Neuronal stem cell (in vitro differentiated cells): ENCODE measurements around the gene SRA1.

Source experiments
- DNase-seq: peaks from one replicate; pipeline ENCODE4 v3.0.0-alpha.2; 2013; ENCODE audit warnings: low spot score
- H2AFZ ChIP-seq: one replicate; pipeline ENCODE4 v1.6.1; 2013; ENCODE audit warnings: mild to moderate bottlenecking, low read length, inconsistent platforms
- H2AK5ac ChIP-seq: 2 replicates; pipeline ENCODE4 v1.6.1; 2013; ENCODE audit warnings: low read depth, mild to moderate bottlenecking, inconsistent platforms, low read length, moderate library complexity, mixed read lengths
- H2BK120ac ChIP-seq: 2 replicates; pipeline ENCODE4 v1.6.1; 2013; ENCODE audit warnings: low read depth, mild to moderate bottlenecking, inconsistent platforms, low read length, moderate library complexity, mixed read lengths
- H2BK12ac ChIP-seq: one replicate; pipeline ENCODE4 v1.6.1; 2013; ENCODE audit warnings: low read length, inconsistent platforms
- H2BK15ac ChIP-seq: 2 replicates; pipeline ENCODE4 v1.6.1; 2013; ENCODE audit warnings: mild to moderate bottlenecking, low read length, inconsistent platforms, mixed read lengths
- H2BK5ac ChIP-seq: one replicate; pipeline ENCODE4 v1.6.1; 2013; ENCODE audit warnings: inconsistent platforms, mild to moderate bottlenecking, low read length, moderate library complexity
- H3K14ac ChIP-seq: one replicate; pipeline ENCODE4 v1.6.1; 2013; ENCODE audit warnings: low read length, inconsistent platforms
- H3K18ac ChIP-seq: 2 replicates; pipeline ENCODE4 v1.6.1; 2013; ENCODE audit warnings: low read length, inconsistent platforms
- H3K23ac ChIP-seq: 2 replicates; pipeline ENCODE4 v1.6.1; 2013; ENCODE audit warnings: low read depth, mild to moderate bottlenecking, mixed read lengths, low read length, inconsistent platforms; ENCODE audit not compliant: poor library complexity
- H3K27ac ChIP-seq: replicated peaks from 3 replicates; pipeline ENCODE4 v1.5.1; 2013; ENCODE audit warnings: low read length, inconsistent platforms
- H3K27me3 ChIP-seq, 3 experiments: 2 replicates each; pipeline ENCODE4 v1.6.1; 2013; ENCODE audit warnings: low read length in 3 of 3, mild to moderate bottlenecking in 2 of 3, inconsistent platforms in 1 of 3, low read depth in 1 of 3, mixed read lengths in 1 of 3, moderate library complexity in 1 of 3; ENCODE audit not compliant: control insufficient read depth in 3 of 3, insufficient read depth in 3 of 3
- H3K36me3 ChIP-seq, 2 donors: replicated peaks in 1 of 2; 2 replicates each; pipeline ENCODE4 v1.6.1; 2013; ENCODE audit warnings: low read length in 2 of 2; ENCODE audit not compliant: control insufficient read depth in 2 of 2, insufficient read depth in 2 of 2
- H3K4ac ChIP-seq: 2 replicates; pipeline ENCODE4 v1.6.1; 2013; ENCODE audit warnings: inconsistent platforms, mild to moderate bottlenecking, low read length, moderate library complexity
- H3K4me1 ChIP-seq, 2 donors: 1 replicate in 1 of 2; 2 replicates in 1 of 2; pipeline ENCODE4 v1.6.1; 2013; ENCODE audit warnings: low read length in 2 of 2, low read depth in 1 of 2; ENCODE audit not compliant: control insufficient read depth in 2 of 2, insufficient read depth in 1 of 2
- H3K4me2 ChIP-seq: one replicate; pipeline ENCODE4 v1.6.1; 2013; ENCODE audit warnings: mild to moderate bottlenecking, low read length, inconsistent platforms; ENCODE audit not compliant: insufficient read depth, poor library complexity, severe bottlenecking
- H3K4me3 ChIP-seq, 2 donors: 2 replicates each; pipeline ENCODE4 v1.5.1; 2013; ENCODE audit warnings: low read length in 2 of 2, mild to moderate bottlenecking in 2 of 2, inconsistent platforms in 1 of 2, moderate library complexity in 1 of 2
- H3K79me1 ChIP-seq: one replicate; pipeline ENCODE4 v1.6.1; 2013; ENCODE audit warnings: low read depth, mild to moderate bottlenecking, inconsistent platforms, low read length, moderate library complexity
- H3K9ac ChIP-seq: one replicate; pipeline ENCODE4 v1.6.1; 2013; ENCODE audit warnings: mild to moderate bottlenecking, low read depth, low read length, inconsistent platforms; ENCODE audit not compliant: poor library complexity
- H3K9me3 ChIP-seq, 2 donors: replicated peaks in 1 of 2; 2 replicates each; pipeline versions ENCODE3 to v1.6.1; 2013; ENCODE audit warnings: low read length in 2 of 2, mild to moderate bottlenecking in 2 of 2, inconsistent platforms in 1 of 2, low read depth in 1 of 2, mixed read lengths in 1 of 2, moderate library complexity in 1 of 2; ENCODE audit not compliant: control insufficient read depth in 2 of 2, insufficient read depth in 1 of 2
- H4K8ac ChIP-seq: one replicate; pipeline ENCODE4 v1.6.1; 2013; ENCODE audit warnings: low read depth, mild to moderate bottlenecking, inconsistent platforms, low read length, moderate library complexity
- H4K91ac ChIP-seq: one replicate; pipeline ENCODE4 v1.6.1; 2013; ENCODE audit warnings: low read length, low read depth, mild to moderate bottlenecking, inconsistent platforms; ENCODE audit not compliant: poor library complexity
- WGBS, 2 donors: extraction: QIAGEN DNeasy Blood & Tissue Kit; methylation state at CpG; one replicate each; pipeline ENCODE4 v1.1.7; 2013; ENCODE audit warnings: missing lambda C conversion rate in 2 of 2, mixed read lengths in 1 of 2; ENCODE audit not compliant: insufficient read length in 2 of 2, insufficient replicate concordance in 1 of 2; ENCODE audit errors: extremely low coverage in 2 of 2; 5-methylcytosine and 5-hydroxymethylcytosine counted together

Gene SRA1

DNA sequence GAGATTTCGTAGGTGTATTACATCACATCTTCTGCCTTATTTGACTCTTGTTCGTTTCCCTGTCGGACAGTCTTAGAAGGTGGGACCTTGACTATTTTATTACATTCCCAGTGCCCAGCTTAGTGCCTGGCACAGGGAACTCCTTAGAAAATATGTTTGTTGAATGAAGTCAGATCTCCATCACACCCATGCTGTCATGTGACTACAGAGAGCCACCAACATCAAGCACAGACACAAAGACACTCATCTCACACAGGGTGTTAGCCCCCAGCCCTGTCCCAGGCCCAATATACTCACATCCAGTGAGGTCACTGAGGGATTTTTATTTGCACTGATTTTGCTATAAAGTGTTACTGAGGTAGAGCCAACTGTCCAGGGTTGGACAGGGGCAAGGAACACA is 692 bp upstream of the SRA1 start:
- peak overlapping the region; percentile 81 for H3K27ac ChIP-seq
- H3K14ac ChIP-seq = no peak overlapping the region
- peaks cover 5 to 50% of the 10 kb centered on the region in 2 donors for H3K36me3 ChIP-seq
- H3K4me1 ChIP-seq = peaks cover 7 to 9% of the 10 kb centered on the region in 2 donors
- H4K8ac ChIP-seq = no peak overlapping the region
- no peak overlapping the region for H3K9ac ChIP-seq
- H2BK5ac ChIP-seq = no peak overlapping the region
- peaks cover 3% of the 10 kb centered on the region for H3K79me1 ChIP-seq
- no peak overlapping the region for H3K18ac ChIP-seq
- no peak overlapping the region for H2BK15ac ChIP-seq
- no peak for DNase-seq
- no peak overlapping the region for H2BK120ac ChIP-seq
- H3K4me2 ChIP-seq = peak overlapping the region; percentile 66
- no peaks in the 10 kb centered on the region for H3K9me3 ChIP-seq
- no peak overlapping the region for H2BK12ac ChIP-seq
- WGBS, 2 donors = no CpG with 5 or more reads among the region's 3 CpGs
- no peak overlapping the region for H4K91ac ChIP-seq
- peak overlapping the region; percentile 92 for H2AFZ ChIP-seq
- no peak overlapping the region for H3K23ac ChIP-seq
- H3K27me3 ChIP-seq = no peaks in the 10 kb centered on the region
- no peak overlapping the region for H3K4ac ChIP-seq
- peak overlapping the region; percentile 1 for H2AK5ac ChIP-seq
- H3K4me3 ChIP-seq = peak overlapping the region in 1 of 2 donors; percentile 78

DNA sequence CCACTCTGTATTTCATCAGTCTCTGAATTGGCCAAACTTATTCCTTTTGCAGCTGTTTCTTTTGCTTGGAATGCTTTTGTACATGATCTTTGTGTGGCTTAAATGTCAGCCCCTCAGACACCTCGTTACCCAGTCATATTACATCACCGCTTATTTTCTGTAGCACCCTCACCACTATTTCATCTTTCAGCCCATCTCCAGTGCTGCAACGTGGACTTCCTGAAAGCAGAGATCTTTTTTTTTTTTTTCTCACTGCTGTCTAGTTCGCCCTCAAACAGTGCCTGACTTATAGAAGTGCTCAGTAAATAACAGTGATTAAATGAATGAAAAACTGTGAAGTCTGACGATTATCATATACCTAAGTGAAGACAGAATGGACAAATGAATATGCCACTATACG is 835 bp downstream of the SRA1 start:
- DNase-seq = no peak
- Histone ChIP-seq H2AFZ (no peak overlapping the region), H3K4me2 (peak overlapping the region; percentile 54), H3K18ac (no peak overlapping the region), H2AK5ac (no peak overlapping the region), H3K4me1 (peaks cover 7 to 9% of the 10 kb centered on the region in 2 donors), H4K8ac (no peak overlapping the region), H3K14ac (no peak overlapping the region), H2BK120ac (no peak overlapping the region), H3K23ac (no peak overlapping the region), H3K27ac (no peak overlapping the region), H3K27me3 (no peaks in the 10 kb centered on the region), H2BK15ac (no peak overlapping the region), H2BK12ac (no peak overlapping the region), H3K79me1 (peaks cover 4% of the 10 kb centered on the region), H3K4me3 (peak overlapping the region; percentile 69 to 78), H3K9ac (no peak overlapping the region), H3K4ac (no peak overlapping the region), H3K9me3 (no peaks in the 10 kb centered on the region), H4K91ac (no peak overlapping the region), H3K36me3 (peaks cover 3 to 51% of the 10 kb centered on the region in 2 donors), H2BK5ac (no peak overlapping the region)
- WGBS, 2 donors = no CpG with 5 or more reads among the region's 6 CpGs

DNA sequence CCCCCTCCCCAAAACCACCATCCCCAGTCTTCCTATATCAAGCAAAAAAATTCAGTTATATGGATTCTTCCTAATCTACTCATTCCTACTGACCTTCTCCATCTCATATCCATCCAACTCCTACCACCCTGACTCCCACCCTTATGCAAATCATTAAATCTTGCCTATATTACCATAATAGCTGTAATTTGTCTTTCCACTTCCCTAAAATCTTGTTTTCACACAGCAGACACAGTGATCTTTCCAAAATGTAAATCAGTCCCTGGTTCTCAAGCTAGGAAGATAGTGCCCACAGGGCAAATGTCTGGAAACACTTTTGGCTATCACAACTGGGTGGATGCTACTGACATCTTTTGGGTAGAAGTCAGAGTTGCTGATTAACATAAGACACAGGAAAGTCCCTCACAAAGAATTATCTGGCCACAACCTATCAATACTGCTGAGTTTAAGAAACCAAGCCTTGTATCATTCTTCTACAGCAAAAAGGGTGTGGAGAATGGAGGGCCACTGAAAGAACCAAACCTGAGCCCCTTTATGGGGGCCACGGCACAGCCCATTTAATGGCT is 1.4 kb downstream of the SRA1 start:
- Histone ChIP-seq H3K4me2 (no peak overlapping the region), H2BK120ac (no peak overlapping the region), H3K27ac (no peak overlapping the region), H4K91ac (no peak overlapping the region), H2AFZ (no peak overlapping the region), H3K36me3 (peaks cover 6 to 54% of the 10 kb centered on the region in 2 donors), H3K27me3 (no peaks in the 10 kb centered on the region), H4K8ac (no peak overlapping the region), H3K23ac (no peak overlapping the region), H3K14ac (no peak overlapping the region), H3K4me1 (peaks cover 7 to 9% of the 10 kb centered on the region in 2 donors), H3K9me3 (no peaks in the 10 kb centered on the region), H3K79me1 (peaks cover 4% of the 10 kb centered on the region), H3K4ac (no peak overlapping the region), H3K4me3 (peak overlapping the region in 1 of 2 donors; percentile 78), H2AK5ac (no peak overlapping the region), H2BK15ac (no peak overlapping the region), H3K18ac (no peak overlapping the region), H3K9ac (no peak overlapping the region), H2BK12ac (no peak overlapping the region), H2BK5ac (no peak overlapping the region)
- no CpG with 5 or more reads among the region's 1 CpG for WGBS, 2 donors
- no peak for DNase-seq

DNA sequence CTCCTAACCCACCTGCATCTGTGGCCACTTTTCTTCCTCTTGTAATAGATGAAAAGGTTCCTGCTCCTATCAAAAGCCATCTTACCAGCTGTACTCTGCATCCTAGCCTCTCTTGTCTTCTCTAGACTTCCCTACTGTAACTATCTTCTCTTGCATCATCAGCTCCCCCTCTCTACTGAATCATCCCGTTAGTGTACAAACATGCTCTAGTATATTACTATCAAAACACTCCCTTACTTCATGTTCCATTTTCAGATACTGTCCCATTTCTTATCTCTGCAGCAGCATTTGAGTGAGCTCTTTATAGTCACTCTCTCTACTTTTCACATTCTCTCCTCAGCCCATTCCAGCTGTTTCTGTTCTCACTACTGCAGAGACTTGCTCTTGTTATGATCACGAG is 2.8 kb downstream of the SRA1 start:
- Histone ChIP-seq H3K18ac (no peak overlapping the region), H3K4me2 (no peak overlapping the region)
- no CpG with 5 or more reads among the region's 2 CpGs for WGBS, 2 donors

More for the DNA sequence above, 2.8 kb downstream of the SRA1 start:
- H2BK120ac ChIP-seq = no peak overlapping the region
- H3K4me3 ChIP-seq = no peak overlapping the region
- no peak overlapping the region for H2BK15ac ChIP-seq
- no peak overlapping the region for H3K23ac ChIP-seq
- peaks cover 18 to 59% of the 10 kb centered on the region in 2 donors for H3K36me3 ChIP-seq
- H3K4me1 ChIP-seq = peaks cover 7 to 9% of the 10 kb centered on the region in 2 donors
- H2AK5ac ChIP-seq = no peak overlapping the region
- H2BK5ac ChIP-seq = no peak overlapping the region
- H3K9me3 ChIP-seq = no peaks in the 10 kb centered on the region
- H3K9ac ChIP-seq = no peak overlapping the region
- no peak for DNase-seq
- H4K91ac ChIP-seq = no peak overlapping the region
- no peak overlapping the region for H4K8ac ChIP-seq
- H3K27ac ChIP-seq = no peak overlapping the region
- H2AFZ ChIP-seq = no peak overlapping the region
- H3K14ac ChIP-seq = no peak overlapping the region
- no peak overlapping the region for H2BK12ac ChIP-seq
- peaks cover 4% of the 10 kb centered on the region for H3K79me1 ChIP-seq
- no peaks in the 10 kb centered on the region for H3K27me3 ChIP-seq
- no peak overlapping the region for H3K4ac ChIP-seq
